ENCODE data around the gene MEGF9. TPM values are rescaled to one million over a fixed set of nuclear protein-coding genes. Genes with fewer than 3 reads are reported as not detected.

MEGF9 gene
- total RNA-seq, 1 donor from 2014 or later: 8.2 TPM

DNA sequence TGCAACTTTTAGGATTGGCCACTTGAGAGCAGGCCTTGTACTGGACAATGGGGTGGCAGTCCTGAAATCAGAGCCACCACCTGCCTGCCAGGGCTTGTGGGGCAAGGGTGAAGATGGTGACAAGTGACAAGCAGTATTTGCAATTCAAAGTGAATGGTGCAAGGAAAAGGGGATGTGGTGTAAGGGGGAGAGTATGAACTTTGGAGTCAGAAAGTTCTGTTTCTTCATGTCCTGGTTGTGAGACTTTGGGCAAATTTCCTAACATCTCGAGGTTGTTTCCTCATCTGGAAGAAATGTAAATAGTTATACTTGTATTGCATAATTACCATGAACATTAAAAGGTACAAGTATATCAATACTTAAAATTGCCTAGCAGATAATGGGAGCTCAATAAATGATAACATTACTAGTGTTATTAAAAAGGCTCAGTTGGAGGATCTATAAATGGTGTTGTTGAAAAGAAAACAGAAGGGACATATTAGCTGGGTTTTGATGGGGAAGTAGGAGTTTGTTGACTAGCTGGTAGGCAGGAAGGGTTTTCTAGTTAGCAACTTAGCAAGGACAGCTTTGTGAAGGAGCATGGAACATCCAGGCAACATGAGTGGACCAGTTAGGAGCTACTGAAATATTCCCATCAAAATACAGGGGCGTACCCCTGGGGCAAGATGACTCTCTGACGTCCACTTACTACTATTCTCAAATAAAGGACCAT, 21.3 kb upstream of the MEGF9 start:
- intact Hi-C loops (cut with DNase I): no loop called here
- DNase-seq (ENCODE audit: low spot score): peak; percentile 81

DNA sequence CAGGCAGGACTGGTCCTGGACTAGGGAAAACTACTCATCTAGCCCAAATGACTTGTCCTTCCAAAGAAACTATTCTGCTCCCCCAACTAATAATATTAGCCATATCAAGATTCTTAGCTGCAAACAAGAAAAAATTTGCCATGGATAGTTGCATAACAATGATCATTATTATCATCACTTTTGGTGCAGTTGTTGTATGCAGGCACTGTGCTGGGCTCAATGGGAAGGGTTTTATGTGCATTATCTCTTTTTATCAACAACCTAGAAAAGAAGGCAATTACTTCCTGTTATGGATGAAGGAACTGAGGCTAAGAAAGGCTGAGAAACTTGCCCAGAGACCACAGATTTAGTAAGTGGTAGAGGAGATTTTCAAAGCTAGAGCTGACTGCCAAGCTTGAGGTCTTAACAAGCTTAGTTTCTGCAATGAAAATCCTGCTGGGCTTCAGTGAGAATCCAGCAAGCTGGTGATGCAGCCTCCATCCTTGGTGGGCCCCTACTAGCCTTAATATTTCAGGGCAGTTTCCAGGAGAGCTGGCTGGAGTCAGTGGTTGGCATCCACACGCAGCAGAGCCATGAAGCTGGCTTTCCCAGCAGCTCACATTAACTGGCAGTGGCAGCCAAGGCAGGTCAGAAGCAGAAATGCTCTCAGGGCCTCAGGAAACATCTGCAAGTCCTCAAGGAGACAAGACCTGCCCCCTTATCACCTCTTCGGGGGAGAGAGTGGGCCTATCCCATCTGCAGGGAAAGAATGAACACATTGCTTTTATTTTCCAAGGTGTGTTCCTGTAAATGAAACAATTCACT, 20.5 kb upstream of the MEGF9 start:
- intact Hi-C loops (cut with DNase I): no loop called here

DNA sequence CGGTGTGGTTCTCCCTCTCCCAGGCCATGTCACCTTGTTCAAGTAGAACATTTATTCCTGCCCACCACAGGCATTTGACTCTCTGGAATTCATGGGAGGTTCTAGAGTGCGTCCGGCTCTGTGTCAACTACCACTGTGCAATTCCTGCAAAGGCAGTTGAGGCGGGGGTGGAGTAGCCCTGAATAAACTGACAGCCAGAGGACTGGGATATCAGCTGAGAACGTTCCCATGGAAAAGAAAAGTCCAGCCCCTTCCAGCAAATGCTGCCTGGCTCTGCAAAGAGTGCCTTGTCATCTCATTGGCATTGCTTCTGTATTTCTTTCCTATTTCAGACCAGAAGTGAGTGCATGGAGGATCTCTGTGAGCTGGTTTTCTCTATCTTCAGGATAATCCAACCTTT, 18.9 kb upstream of the MEGF9 start:
- intact Hi-C loops (cut with DNase I): no loop called here
- peak; percentile 84 for DNase-seq (ENCODE audit: low spot score)

More for the DNA sequence above, 20.5 kb upstream of the MEGF9 start:
- no peak for DNase-seq (ENCODE audit: low spot score)

DNA sequence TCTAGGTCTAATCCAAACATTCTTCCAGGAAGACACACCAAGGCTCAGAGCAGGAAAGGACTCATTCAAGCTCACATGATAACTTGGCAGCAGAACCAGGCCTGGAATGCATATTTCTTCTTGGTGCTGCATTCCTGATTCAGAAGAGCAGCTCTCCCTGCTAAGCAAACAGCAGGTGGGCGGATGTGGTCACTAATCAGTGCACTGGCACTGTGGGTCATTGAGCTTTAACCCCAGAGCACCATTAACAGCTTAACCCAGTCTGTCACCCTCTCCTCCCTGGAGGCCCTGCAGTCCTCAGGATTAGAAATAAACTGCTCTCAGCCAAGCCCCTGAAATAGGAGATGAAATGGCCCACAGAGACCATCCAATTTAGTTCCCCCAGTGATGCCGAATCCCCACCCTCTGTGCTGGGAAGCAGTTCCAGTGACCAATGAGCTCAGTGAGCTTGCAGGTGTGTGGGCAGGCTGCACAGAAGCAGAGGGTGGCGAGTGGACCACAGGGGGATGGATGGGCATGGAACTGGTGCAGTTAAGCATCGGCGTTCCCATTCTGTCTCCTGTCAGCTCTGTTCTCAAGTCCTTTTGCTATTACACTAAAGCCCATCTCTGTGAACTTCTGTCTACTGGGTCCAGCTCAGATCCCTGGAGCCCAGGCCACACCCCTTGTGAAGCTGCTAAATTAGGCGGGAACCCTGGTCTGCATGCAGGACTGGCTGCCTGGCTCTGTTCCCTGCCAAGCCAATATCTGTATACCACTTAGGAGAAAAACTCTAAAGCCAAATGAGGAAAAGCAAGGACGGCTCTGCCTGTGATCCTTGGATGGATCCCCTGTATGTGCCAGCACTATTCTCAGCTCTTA, 16.6 kb upstream of the MEGF9 start:
- DNase-seq (ENCODE audit: low spot score): no peak
- intact Hi-C loops (cut with DNase I): no loop called here

DNA sequence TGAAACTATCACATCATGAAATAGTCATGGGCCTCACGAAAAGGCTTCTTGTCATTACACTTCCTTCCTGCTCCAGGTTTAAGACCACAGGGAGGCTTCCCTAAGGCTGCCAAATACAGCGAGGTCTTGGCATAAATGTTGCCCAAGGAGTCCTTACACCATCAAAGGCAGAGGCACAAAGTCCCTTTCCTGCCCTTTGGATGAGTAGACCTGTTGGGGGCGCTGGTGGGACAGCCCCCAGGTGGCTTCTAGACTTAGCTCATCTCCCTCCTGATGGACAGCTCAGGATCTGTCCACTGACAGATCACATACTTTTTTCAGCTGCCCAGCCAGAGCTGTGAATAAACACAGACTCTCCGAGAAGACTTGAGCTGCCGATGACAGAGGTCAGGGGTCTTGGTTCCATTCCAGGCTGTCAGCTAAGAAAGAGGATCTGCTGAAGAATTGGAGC, 15.5 kb upstream of the MEGF9 start:
- intact Hi-C loops (cut with DNase I): no loop called here
- no peak for DNase-seq (ENCODE audit: low spot score)

DNA sequence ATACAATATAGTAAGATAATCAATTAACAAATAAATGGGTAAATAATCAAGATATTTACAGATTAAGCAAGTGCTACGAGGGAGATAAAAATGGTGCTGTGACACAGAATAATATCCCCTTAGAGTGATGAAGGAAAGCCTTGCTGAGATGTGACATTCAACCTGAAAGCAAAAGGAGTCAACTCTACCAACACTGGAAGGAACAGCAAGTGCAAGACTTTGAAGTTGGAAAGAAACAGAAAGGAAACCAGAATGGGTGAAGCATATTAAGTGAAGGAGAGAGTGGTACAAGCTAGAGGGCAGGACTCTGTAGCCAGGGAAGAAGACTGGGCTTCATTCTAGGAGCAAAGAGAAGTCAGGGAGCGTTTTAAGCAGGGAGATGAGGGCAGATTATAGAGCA, 12.2 kb upstream of the MEGF9 start:
- no peak for DNase-seq (ENCODE audit: low spot score)
- intact Hi-C loops (cut with DNase I): no loop called here

DNA sequence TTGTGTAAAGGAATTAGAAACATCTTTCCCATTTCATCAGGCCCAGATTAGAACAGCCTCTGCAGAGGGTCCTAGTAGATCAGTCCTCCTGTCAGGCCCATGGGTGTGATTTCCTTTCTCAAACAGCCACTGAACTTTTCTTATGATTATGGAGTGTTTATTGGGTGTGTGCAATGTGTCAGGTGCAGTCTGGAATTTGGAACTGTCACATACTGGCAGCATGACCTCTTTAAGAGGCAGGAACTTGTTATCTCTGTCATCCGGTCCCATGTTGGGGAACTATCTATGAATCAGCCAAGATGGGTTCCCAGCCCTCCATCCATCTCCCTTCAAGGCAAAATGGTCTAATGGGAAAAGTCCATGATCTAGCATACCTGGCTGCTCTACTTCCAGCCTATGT, 11.6 kb upstream of the MEGF9 start:
- intact Hi-C loops (cut with DNase I): no loop called here
- DNase-seq (ENCODE audit: low spot score): no peak

DNA sequence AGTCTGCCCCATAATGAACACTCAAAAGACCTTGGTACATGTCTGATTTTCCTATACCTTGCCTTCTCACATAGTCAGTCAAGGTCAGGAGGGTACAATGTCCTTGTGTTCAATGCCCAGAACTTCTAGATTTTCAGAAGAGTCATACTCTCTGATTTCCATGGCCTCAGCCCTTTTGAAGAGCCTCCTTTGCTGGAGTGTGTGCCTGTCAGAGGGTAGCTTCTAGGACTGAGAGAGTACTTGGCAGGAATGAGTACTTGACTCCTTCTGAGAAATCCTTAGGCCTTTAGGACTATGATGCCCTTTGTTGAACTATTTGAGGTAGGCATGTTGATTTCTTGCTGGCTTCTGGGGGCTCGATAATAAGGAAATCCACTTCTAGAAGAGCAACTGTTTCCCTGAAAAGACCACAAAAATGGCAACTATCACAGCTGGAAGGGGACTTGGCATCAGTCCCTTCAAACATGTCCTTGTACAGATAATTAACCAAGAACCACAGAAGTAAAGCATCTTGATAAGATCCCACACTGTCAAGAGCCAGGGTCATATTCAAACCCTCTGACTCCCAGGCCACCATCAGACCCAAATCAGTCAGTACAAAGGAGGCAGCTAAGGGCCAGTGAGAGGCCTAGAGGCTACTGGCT, 10.6 kb upstream of the MEGF9 start:
- intact Hi-C loops (cut with DNase I): no loop called here

DNA sequence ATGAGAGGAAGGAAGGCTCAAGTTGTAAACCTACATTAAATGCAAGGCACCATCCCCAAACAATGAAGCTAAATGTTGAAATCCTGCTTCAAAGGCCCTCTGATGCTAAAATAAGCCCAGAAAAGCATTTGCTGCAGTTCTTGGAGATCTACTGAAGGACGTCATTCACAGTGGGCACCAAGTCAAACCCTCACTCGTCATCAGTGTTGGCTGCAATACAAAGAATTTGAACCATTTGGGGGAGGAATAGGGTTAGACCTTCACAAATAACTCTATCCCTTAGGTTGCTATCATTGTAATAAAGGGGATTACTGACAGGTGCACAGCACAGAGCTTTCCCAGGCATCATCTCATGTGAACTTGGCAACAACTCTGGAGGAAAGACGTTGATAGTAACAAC, 9.3 kb upstream of the MEGF9 start:
- intact Hi-C loops (cut with DNase I): no loop called here
- no peak for DNase-seq (ENCODE audit: low spot score)

More for the DNA sequence above, 10.6 kb upstream of the MEGF9 start:
- no peak for DNase-seq (ENCODE audit: low spot score)

DNA sequence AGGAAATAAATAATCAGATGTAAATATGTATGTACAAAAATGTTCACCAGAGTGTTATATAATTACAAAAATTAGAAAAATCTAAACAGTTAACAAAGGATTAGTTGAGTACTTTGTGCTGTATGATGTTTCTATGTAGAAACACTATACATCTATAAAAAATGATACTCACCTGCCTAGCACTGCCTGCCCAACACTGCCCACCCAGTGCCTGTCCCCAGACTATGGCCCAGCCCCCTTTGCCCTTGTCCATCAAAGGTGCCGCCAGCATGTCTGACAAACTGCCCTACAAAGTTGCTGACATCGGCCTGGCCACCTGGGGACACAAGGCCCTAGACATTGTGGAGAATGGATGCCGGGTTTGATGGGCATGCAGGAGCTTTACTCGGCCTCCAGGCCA, 6.1 kb upstream of the MEGF9 start:
- intact Hi-C loops (cut with DNase I): no loop called here
- DNase-seq (ENCODE audit: low spot score): no peak

DNA sequence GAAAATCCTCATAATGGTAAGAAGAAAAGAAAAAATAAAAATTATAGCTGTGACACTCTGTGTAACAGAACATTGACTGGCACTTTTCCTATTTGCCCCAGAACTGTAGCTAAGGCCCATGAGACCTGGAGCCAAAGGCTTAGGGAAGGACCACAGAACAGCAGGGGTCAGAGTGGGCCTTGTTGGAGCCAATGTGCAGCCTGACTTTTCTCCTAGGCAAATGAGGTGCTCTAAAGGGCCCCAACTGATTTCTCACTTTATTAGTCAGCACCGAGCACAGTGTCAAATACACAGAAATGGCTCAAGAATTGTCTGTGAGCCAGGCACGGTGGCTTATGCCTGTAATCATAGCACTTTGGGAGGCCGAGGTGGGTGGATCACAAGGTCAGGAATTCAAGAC, 4.0 kb upstream of the MEGF9 start:
- intact Hi-C loops (cut with DNase I): loop anchor here (5.0 kb wide), 1 partner anchor 74 kb away; the partner anchor contains the start of gene FBXW2

DNA sequence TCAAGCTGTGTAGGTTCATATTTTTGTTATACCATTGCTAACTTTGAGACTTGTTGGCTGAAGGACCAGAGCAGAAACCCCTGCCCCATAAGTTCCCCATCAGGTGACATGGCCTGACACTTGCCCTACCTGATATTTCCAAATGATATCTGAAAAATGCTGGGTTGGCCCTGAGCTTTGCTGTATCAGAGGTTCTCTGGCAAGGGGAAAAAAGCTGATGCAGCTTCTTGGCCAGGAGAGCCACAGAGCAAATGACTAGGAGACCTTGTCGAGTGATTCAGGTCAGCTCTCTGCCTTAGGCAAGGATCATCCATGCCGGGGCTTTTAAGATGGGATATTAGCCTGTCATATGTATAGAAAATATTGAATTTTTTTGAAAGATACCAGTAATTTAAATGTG, 2.9 kb upstream of the MEGF9 start:
- no peak for DNase-seq (ENCODE audit: low spot score)
- intact Hi-C loops (cut with DNase I): loop anchor here (5.0 kb wide), 1 partner anchor 75 kb away; the partner anchor contains the start of gene FBXW2

More for the DNA sequence above, 4.0 kb upstream of the MEGF9 start:
- DNase-seq (ENCODE audit: low spot score): no peak

DNA sequence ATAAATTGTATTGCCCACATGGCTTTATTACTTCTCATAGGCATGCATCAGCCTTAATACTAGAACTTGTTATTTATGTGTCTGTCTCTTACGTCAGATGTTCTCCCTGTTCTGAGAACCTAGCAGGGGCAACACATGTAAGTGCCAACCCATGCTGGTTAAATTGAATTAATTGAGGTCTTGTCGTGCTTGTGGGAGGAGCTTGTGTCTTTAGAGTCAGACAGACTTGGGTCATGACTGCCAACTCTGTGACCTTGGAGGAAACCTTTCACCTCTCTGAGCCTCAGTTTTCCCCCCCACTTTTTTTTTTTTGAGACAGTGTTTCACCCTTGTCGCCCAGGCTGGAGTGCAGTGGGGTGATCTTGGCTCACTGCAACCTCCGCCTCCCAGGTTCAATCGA, 2.2 kb upstream of the MEGF9 start:
- intact Hi-C loops (cut with DNase I): loop anchor here (5.0 kb wide), 1 partner anchor 76 kb away; the partner anchor contains the start of gene FBXW2
- no peak for DNase-seq (ENCODE audit: low spot score)

DNA sequence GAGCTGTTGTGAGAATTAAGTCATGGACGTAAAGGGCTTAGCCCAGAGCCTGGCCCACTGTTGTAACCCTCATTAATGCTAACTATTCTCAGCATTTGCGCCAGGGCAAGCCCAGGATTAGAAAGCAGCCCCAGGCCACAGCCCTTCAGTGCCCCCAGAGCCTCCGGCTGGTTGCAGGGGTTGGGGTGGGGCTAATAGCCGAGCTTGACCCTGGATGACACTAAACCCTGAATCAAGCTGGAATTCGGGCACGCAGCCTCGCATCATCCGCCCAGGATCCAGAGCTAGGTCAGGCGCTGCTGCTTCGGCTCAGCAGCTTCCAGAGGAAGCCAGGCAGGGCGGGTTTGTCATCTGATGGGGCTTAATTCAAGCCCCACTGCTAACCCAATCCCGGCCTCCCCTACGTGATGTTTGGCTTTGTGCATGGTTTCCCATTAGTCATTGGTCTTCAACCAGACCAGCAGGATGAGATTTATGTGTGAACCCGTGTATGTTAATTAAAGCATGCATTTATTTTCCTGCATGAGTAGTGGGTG, 1.2 kb upstream of the MEGF9 start:
- intact Hi-C loops (cut with DNase I): loop anchor here (5.0 kb wide), 1 partner anchor 77 kb away; the partner anchor contains the start of gene FBXW2
- DNase-seq (ENCODE audit: low spot score): no peak

DNA sequence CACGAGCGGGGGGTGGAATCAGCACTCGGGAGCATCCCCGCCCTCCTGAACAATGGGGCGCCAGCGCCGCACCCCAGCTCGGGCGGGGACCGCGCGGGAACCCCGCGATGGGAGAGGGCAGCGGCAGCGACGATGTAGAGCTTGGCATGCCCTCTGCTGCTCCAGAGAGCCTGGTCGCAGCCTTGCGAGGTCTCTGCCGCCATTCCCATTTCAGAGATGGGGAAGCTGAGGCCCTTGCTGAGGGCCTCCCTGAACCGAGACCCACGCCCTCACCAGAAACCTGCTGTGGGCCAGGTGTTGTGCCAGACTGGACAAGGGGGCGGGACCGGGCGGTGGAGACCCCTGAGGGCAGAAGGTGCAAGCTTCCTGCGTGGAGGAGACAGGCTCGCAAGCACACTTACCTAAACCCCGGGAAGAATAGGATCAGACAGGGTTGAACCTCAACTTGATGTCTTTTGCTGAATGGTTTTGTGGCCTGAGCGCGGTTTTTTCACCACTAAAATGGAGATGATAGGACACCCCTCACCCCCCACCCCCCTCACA, 647 bp upstream of the MEGF9 start:
- no peak for DNase-seq (ENCODE audit: low spot score)
- intact Hi-C loops (cut with DNase I): loop anchor here (5.0 kb wide), 1 partner anchor 77 kb away; the partner anchor contains the start of gene FBXW2

DNA sequence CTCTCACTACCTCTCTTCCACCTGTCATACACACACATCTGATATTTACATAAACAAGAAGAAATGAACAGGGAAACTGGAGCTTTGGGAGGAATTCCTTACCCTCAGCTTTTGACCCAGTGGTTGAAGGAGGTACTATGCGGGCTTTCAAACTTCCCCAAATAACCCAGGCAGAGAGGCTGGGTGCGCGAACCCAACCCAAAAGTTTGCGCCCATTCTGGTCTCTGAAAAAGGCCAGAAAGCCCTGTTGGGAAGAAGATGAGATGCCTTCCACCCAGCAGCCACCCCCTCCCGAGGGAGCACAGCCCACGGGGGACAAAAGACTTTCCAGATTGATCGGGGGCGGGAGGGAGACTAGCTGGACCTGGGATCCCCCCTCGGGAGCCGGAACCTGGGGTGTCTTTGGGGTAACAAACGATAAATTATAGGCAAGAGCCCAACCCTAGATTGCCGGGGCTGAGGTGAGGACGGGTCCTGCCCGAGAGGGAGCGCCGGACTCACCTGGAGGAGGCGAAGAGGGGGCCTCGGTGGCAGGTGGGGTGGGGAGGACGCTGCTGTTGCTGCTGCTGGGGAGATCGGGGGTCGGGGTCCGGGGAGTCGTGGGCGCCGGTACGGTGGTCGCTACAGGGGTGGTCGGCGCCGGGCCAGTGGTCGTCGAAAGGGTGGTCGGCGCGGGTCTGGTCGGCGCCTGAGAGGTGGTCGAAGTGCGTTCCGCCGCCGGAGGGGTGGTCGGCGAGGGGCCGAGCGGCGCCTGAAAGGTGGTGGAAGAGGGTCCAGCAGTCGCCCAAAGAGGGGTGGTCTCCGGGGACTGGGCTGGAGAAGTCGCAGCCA, 798 bp downstream of the MEGF9 start:
- peak; percentile 76 for DNase-seq (ENCODE audit: low spot score)

DNA sequence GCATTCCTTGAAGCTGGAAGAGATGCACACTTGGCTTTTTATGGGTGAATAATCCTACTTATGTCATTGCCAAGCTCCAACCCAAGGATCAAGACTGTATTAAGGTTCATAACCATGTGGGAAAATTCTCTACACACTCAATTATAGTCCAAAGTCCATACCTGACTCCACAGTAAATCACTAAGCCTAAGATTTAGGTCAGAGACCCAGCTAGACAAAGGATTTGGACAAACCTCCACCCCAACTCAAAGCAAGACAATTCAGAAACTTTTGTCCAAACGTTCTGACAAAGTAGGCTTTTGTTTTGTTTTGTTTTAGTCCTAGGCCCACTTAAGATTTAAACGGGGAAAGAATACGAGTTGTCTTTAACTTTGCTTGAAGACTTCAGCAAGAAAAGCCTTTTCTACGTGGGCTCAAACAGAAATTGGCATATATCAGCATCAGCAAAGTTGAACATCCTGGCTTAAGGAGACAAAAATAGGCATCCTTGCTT, 1.7 kb downstream of the MEGF9 start:
- no peak for DNase-seq (ENCODE audit: low spot score)
- intact Hi-C loops (cut with DNase I): no loop called here

More for the DNA sequence above, 798 bp downstream of the MEGF9 start:
- intact Hi-C loops (cut with DNase I): no loop called here
